GM23248 (cell line): ENCODE data around the gene SLIT3. TPM values are rescaled to one million over a fixed set of nuclear protein-coding genes. Genes with fewer than 3 reads are reported as not detected.

Experiments used
- DNase-seq: peaks from one replicate; pipeline ENCODE4 v3.0.0-alpha.2; 2015
- H2AFZ ChIP-seq: fragments of 200-600 bp; sonication (generic); 2 replicates; pipeline ENCODE4 v1.6.1; 2016; ENCODE audit warnings: antibody characterized with exemption
- H3F3A ChIP-seq: fragments of 200-600 bp; sonication (generic); 2 replicates; pipeline ENCODE4 v1.6.1; 2016; ENCODE audit warnings: mild to moderate bottlenecking, antibody characterized with exemption, mixed run types; ENCODE audit not compliant: insufficient read depth
- H3K27ac ChIP-seq: fragments of 200-600 bp; sonication (generic); 2 replicates; pipeline ENCODE4 v1.5.1; 2016; ENCODE audit warnings: mild to moderate bottlenecking
- H3K27me3 ChIP-seq: fragments of 200-600 bp; sonication (generic); replicated peaks from 2 replicates; pipeline ENCODE4 v1.6.1; 2016; ENCODE audit warnings: mild to moderate bottlenecking; ENCODE audit not compliant: insufficient read depth
- H3K36me3 ChIP-seq: fragments of 200-600 bp; sonication (generic); 2 replicates; pipeline ENCODE4 v1.6.1; 2016; ENCODE audit warnings: low read depth, mild to moderate bottlenecking
- H3K4me1 ChIP-seq: fragments of 200-600 bp; sonication (generic); 2 replicates; pipeline ENCODE4 v1.6.1; 2016; ENCODE audit warnings: mild to moderate bottlenecking; ENCODE audit not compliant: insufficient read depth
- H3K4me2 ChIP-seq: fragments of 200-600 bp; sonication (generic); one replicate; pipeline ENCODE4 v1.6.1; 2016; ENCODE audit warnings: mild to moderate bottlenecking; ENCODE audit not compliant: unreplicated experiment
- H3K4me3 ChIP-seq: fragments of 200-600 bp; sonication (generic); 2 replicates; pipeline ENCODE4 v1.5.1; 2016; ENCODE audit warnings: mild to moderate bottlenecking
- H3K79me2 ChIP-seq: fragments of 200-600 bp; sonication (generic); 2 replicates; pipeline ENCODE4 v1.6.1; 2016; ENCODE audit warnings: mild to moderate bottlenecking; ENCODE audit not compliant: insufficient read depth
- H3K9ac ChIP-seq: fragments of 200-600 bp; sonication (generic); 2 replicates; pipeline ENCODE4 v1.6.1; 2016; ENCODE audit warnings: mild to moderate bottlenecking
- H3K9me2 ChIP-seq: fragments of 200-600 bp; sonication (generic); 2 replicates; pipeline ENCODE4 v1.6.1; 2016; ENCODE audit warnings: mixed run types, mild to moderate bottlenecking, moderate library complexity; ENCODE audit not compliant: insufficient read depth
- H3K9me3 ChIP-seq: fragments of 200-600 bp; sonication (generic); one replicate; pipeline ENCODE4 v1.6.1; 2017; ENCODE audit warnings: low read depth
- H4K20me1 ChIP-seq: fragments of 200-600 bp; sonication (generic); 2 replicates; pipeline ENCODE4 v1.6.0; 2016; ENCODE audit not compliant: insufficient read depth
- EZH2 ChIP-seq: fragments of 200-600 bp; sonication (generic); IDR thresholded peaks from 2 replicates; pipeline ENCODE4 v1.6.1; 2018; ENCODE audit warnings: antibody characterized with exemption, mild to moderate bottlenecking; ENCODE audit not compliant: insufficient read depth, poor library complexity, severe bottlenecking
- EZH2phosphoT487 ChIP-seq: fragments of 200-600 bp; sonication (generic); IDR thresholded peaks from 2 replicates; pipeline ENCODE4 v1.6.1; 2018; ENCODE audit warnings: antibody characterized with exemption, moderate library complexity, mild to moderate bottlenecking, low read depth; ENCODE audit not compliant: insufficient read depth
- WGBS, 2 experiments: methylation state at CpG; one replicate each; pipeline ENCODE4 v1.1.6; 2015 to 2017; ENCODE audit warnings: low lambda C conversion rate in 2 of 2, low coverage in 1 of 2; ENCODE audit errors: missing lambda C conversion rate in 2 of 2; 5-methylcytosine and 5-hydroxymethylcytosine counted together
- in situ Hi-C: fragments of 300-500 bp; cut with MboI; formaldehyde crosslinking; loops from 2 replicates; pipeline ENCODE4 v1.15.0; 2020
- polyA plus RNA-seq: library from polyadenylated mRNA; unstranded; fragments of >200 nt; fragmentation: Nextera tagmentation; extraction: Ambion mirVana; gene quantifications from 2 replicates; pipeline ENCODE4 v1.2.1, GENCODE V29; 2016
- total RNA-seq: library from RNA; depleted of rRNA; stranded (reverse); fragments of >200 nt; shearing (Covaris generic); gene quantifications from 2 replicates; pipeline ENCODE4 v1.2.3, GENCODE V29; 2014

Gene SLIT3
- total and polyA plus RNA-seq, 2 experiments from 2014 or later: 61.9 to 100 TPM

DNA sequence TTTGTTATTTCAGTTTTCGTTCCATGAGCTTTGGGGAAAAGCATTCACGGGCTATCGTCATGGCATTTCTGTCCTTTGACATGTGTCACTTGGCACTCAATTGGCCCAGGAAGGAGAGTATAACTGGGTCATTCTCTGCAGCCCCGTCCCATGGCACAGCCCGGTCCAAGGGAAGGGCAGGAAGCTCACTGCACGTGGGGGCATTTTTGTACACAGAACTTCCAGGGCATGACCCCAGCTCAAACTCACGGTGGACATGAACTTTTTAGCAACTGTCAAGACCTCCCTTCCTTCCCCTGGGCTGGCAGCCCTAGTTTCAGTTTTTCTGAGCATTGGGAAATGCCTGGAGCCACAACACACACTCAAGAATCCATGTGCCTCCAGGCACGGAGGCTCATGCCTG is 560.1 kb downstream of the SLIT3 start:
- no peak overlapping the region for H3K4me2 ChIP-seq
- H3K9me2 ChIP-seq: no peaks in the 10 kb centered on the region
- H2AFZ ChIP-seq: no peak overlapping the region
- no peaks in the 10 kb centered on the region for H4K20me1 ChIP-seq
- no peak overlapping the region for H3K9ac ChIP-seq
- 30 to 33% methylated on average over 8 of the region's 8 CpGs for WGBS, 2 experiments
- no peaks in the 10 kb centered on the region for H3K9me3 ChIP-seq
- H3K27ac ChIP-seq: no peak overlapping the region
- TF ChIP-seq EZH2phosphoT487: no peak
- TF ChIP-seq EZH2: no peak
- H3F3A ChIP-seq: no peaks in the 10 kb centered on the region
- H3K79me2 ChIP-seq: no peaks in the 10 kb centered on the region
- no peaks in the 10 kb centered on the region for H3K4me1 ChIP-seq
- H3K4me3 ChIP-seq: no peak overlapping the region
- no peaks in the 10 kb centered on the region for H3K27me3 ChIP-seq
- peaks cover 12% of the 10 kb centered on the region for H3K36me3 ChIP-seq
- in situ Hi-C loops: no loop called here
- no peak for DNase-seq

- in situ Hi-C loops: no loop called here
- no peak for DNase-seq
These were observed 560.7 kb downstream of the SLIT3 start for GRCh38 chr5:168740092-168740800.

DNA sequence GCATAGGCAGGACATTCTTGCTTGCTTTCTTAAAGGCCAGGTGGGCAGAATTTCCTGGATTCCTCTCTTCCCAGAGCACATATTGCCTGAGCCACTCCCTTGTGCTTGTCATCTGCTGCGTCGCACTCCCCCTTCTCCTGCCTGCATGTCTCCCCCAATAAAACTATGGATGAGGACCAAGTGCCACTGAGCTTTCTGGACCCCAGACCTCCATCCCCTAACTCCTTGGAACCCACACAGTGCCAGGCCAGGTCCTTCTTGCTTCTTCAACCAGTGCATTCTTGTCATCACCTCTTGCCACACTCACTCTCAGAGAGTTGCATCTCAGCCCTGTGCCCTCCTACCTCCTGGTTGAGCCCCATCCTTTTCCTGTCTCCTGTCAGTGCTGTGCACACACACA is 563.9 kb downstream of the SLIT3 start:
- H3K4me1 ChIP-seq: peaks cover 9% of the 10 kb centered on the region; the same call in 1 of the 2 replicates
- H3K79me2 ChIP-seq: no peaks in the 10 kb centered on the region
- no peak overlapping the region for H2AFZ ChIP-seq
- in situ Hi-C loops: no loop called here
- H3K9ac ChIP-seq: no peak overlapping the region
- no peaks in the 10 kb centered on the region for H3K27me3 ChIP-seq
- TF ChIP-seq EZH2phosphoT487: no peak
- H3K9me3 ChIP-seq: no peaks in the 10 kb centered on the region
- H3K9me2 ChIP-seq: no peaks in the 10 kb centered on the region
- H3K36me3 ChIP-seq: no peaks in the 10 kb centered on the region; the same call in 1 of the 2 replicates
- no peak overlapping the region for H3K4me3 ChIP-seq
- H3K27ac ChIP-seq: no peak overlapping the region
- no peaks in the 10 kb centered on the region for H3F3A ChIP-seq
- no peak overlapping the region for H3K4me2 ChIP-seq
- 90 to 100% methylated on average over 2 of the region's 2 CpGs for WGBS, 2 experiments
- no peaks in the 10 kb centered on the region for H4K20me1 ChIP-seq
- DNase-seq: no peak

More at GRCh38 chr5:168740092-168740800, 560.7 kb downstream of the SLIT3 start:
- Histone ChIP-seq H4K20me1 (no peaks in the 10 kb centered on the region), H3K27me3 (no peaks in the 10 kb centered on the region), H3K4me3 (no peak overlapping the region), H3K4me1 (no peaks in the 10 kb centered on the region), H3K9me2 (no peaks in the 10 kb centered on the region), H3K9me3 (no peaks in the 10 kb centered on the region), H3K4me2 (no peak overlapping the region), H2AFZ (no peak overlapping the region), H3F3A (no peaks in the 10 kb centered on the region), H3K27ac (no peak overlapping the region), H3K79me2 (no peaks in the 10 kb centered on the region), H3K36me3 (peaks cover 10% of the 10 kb centered on the region), H3K9ac (no peak overlapping the region)
- WGBS, 2 experiments: 22 to 32% methylated on average over 2 of the region's 2 CpGs
- TF ChIP-seq EZH2phosphoT487: no peak
- TF ChIP-seq EZH2: no peak

DNA sequence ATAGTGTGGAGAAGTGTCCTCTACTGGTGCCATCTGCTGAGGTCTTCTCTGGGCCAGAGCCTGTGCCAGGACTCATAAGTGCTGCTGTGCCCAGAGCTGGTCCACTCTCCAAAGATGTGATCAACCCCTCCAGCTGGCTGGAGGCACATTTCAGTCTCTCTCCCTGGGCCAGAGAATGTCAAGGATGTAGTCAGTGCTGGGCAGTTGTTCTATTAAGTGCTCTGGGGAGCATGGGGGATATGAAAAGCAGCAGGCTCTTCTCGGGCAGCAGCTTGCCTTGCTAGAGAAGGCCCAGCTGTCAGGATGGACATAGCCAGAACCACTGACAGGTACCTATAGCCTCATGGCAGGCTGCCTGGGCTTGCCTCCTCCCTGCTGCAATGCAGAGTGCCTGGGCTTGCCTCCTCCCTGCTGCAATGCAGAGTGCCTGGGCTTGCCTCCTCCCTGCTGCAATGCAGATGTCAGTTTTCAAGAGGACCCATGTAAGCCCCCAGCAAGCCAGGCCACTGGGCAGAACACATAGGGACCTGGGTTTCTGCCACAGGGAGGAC is 564.6 kb downstream of the SLIT3 start:
- in situ Hi-C loops: no loop called here
- no peak overlapping the region for H3K27ac ChIP-seq
- peaks cover 9% of the 10 kb centered on the region; the same call in 1 of the 2 replicates for H3K4me1 ChIP-seq
- no peak overlapping the region for H2AFZ ChIP-seq
- no peak overlapping the region for H3K4me3 ChIP-seq
- H3K4me2 ChIP-seq: no peak overlapping the region
- H3K9me2 ChIP-seq: no peaks in the 10 kb centered on the region
- no peak overlapping the region for H3K9ac ChIP-seq
- H3K79me2 ChIP-seq: no peaks in the 10 kb centered on the region
- no peak for DNase-seq
- H3K36me3 ChIP-seq: no peaks in the 10 kb centered on the region; the same call in 1 of the 2 replicates
- TF ChIP-seq EZH2 (no peak), EZH2phosphoT487 (no peak)
- H3K9me3 ChIP-seq: no peaks in the 10 kb centered on the region
- no peaks in the 10 kb centered on the region for H4K20me1 ChIP-seq
- H3F3A ChIP-seq: no peaks in the 10 kb centered on the region
- H3K27me3 ChIP-seq: no peaks in the 10 kb centered on the region
- WGBS, 2 experiments: 71 to 79% methylated on average over 1 of the region's 1 CpG
